Fibroblast of lung (primary cell): ENCODE results near the gene LTBP2. TPM values are rescaled to one million over a fixed set of nuclear protein-coding genes. Genes with fewer than 3 reads are reported as not detected.

Experiments
- DNase-seq, 2 donors: peaks; one replicate each; pipeline versions ENCODE4 v3.0.0 to v3.0.0-alpha.2; 2010; ENCODE audit warnings: low read depth in 2 of 2
- H2AFZ ChIP-seq: 2 replicates; pipeline ENCODE4 v1.5.1; 2012; ENCODE audit warnings: low read length, control low read depth, inconsistent platforms
- H3K27ac ChIP-seq: 2 replicates; pipeline ENCODE4 v1.5.1; 2011; ENCODE audit warnings: low read length, control low read depth; ENCODE audit not compliant: insufficient read depth
- H3K27me3 ChIP-seq: 2 replicates; pipeline ENCODE4 v1.5.1; 2011; ENCODE audit warnings: mild to moderate bottlenecking, low read length; ENCODE audit not compliant: control insufficient read depth, insufficient read depth
- H3K36me3 ChIP-seq: 2 replicates; pipeline ENCODE4 v1.5.1; 2011; ENCODE audit warnings: low read length; ENCODE audit not compliant: control insufficient read depth, insufficient read depth
- H3K4me1 ChIP-seq: 2 replicates; pipeline ENCODE4 v1.5.1; 2011; ENCODE audit warnings: low read length; ENCODE audit not compliant: control insufficient read depth, insufficient read depth; ENCODE audit errors: extremely low read depth
- H3K4me2 ChIP-seq: 2 replicates; pipeline ENCODE4 v1.5.1; 2011; ENCODE audit warnings: low read length, control low read depth; ENCODE audit not compliant: insufficient read depth; ENCODE audit errors: extremely low read depth
- H3K4me3 ChIP-seq, 4 experiments: fragments of 200-600 bp in 1 of 4; sonication (generic) in 1 of 4; replicated peaks in 1 of 4; 2 replicates each; pipeline ENCODE4 v1.5.1; 2011 to 2016; ENCODE audit warnings: low read length in 4 of 4, low read depth in 3 of 4, mild to moderate bottlenecking in 3 of 4, control low read depth in 2 of 4, inconsistent platforms in 1 of 4, mixed read lengths in 1 of 4; ENCODE audit not compliant: insufficient read depth in 1 of 4; ENCODE audit errors: control extremely low read depth in 1 of 4
- H3K79me2 ChIP-seq: 2 replicates; pipeline ENCODE4 v1.5.1; 2012; ENCODE audit warnings: mild to moderate bottlenecking, low read length, inconsistent platforms; ENCODE audit not compliant: control insufficient read depth, insufficient read depth
- H3K9ac ChIP-seq: 2 replicates; pipeline ENCODE4 v1.5.1; 2011; ENCODE audit warnings: mild to moderate bottlenecking, low read length, control low read depth; ENCODE audit not compliant: insufficient read depth
- H3K9me3 ChIP-seq: 2 replicates; pipeline ENCODE4 v1.5.1; 2012; ENCODE audit warnings: low read depth, low read length; ENCODE audit not compliant: control insufficient read depth, insufficient read depth
- H4K20me1 ChIP-seq: 2 replicates; pipeline ENCODE4 v1.5.1; 2011; ENCODE audit warnings: low read length; ENCODE audit not compliant: control insufficient read depth, insufficient read depth; ENCODE audit errors: extremely low read depth
- CTCF ChIP-seq, 2 donors: IDR thresholded peaks in 1 of 2; conservative IDR thresholded peaks in 1 of 2; 1 replicate in 1 of 2; 2 replicates in 1 of 2; pipeline ENCODE4 v1.5.1; 2011 to 2012; ENCODE audit warnings: low read length in 2 of 2, control low read depth in 1 of 2, inconsistent platforms in 1 of 2, low read depth in 1 of 2, mild to moderate bottlenecking in 1 of 2
- EZH2 ChIP-seq: IDR thresholded peaks from 2 replicates; pipeline ENCODE4 v1.5.1; 2012; ENCODE audit warnings: low read length, control low read depth, mild to moderate bottlenecking; ENCODE audit errors: missing control alignments
- polyA plus RNA-seq, 2 donors: library from polyadenylated mRNA; depleted of rRNA in 1 of 2; stranded (reverse) in 1 of 2; unstranded in 1 of 2; fragments of >200 nt; gene quantifications; 2 replicates each; pipeline ENCODE4 v1.2.1, GENCODE V29; 2011 to 2012; ENCODE audit warnings: missing spikeins in 1 of 2
- total RNA-seq: library from RNA; depleted of rRNA; stranded (reverse); fragments of >200 nt; gene quantifications from 2 replicates; pipeline ENCODE4 v1.2.1, GENCODE V29; 2014

The LTBP2 gene
- total and polyA plus RNA-seq, 2 donors (not counting 1 experiment from before 2014, with no cell fraction given): 108 to 514 TPM

GRCh38 chr14:74620497-74620921 is 8.5 kb upstream of the LTBP2 start:
- no peaks in the 10 kb centered on the region for H3K27me3 ChIP-seq
- peaks cover 41% of the 10 kb centered on the region for H3K4me1 ChIP-seq
- no peak overlapping the region for H3K4me2 ChIP-seq
- H4K20me1 ChIP-seq: no peaks in the 10 kb centered on the region
- H3K4me3 ChIP-seq: no peak overlapping the region
- H3K36me3 ChIP-seq: no peaks in the 10 kb centered on the region
- no peak overlapping the region for H2AFZ ChIP-seq
- no peaks in the 10 kb centered on the region for H3K79me2 ChIP-seq
- peak; percentile 73 to 100 for DNase-seq
- H3K27ac ChIP-seq: peak overlapping the region; percentile 81
- TF ChIP-seq EZH2 (no peak), CTCF (conservative IDR thresholded peaks at IDR 0.05 in 1 of 2, IDR thresholded peaks at IDR 0.05 in 1 of 2; ENCODE audit: low read depth in 1 of 2, low read length in 2 of 2) (no peak)
- no peaks in the 10 kb centered on the region for H3K9me3 ChIP-seq
- no peak overlapping the region for H3K9ac ChIP-seq

- H3K4me3 ChIP-seq: no peak overlapping the region
- H4K20me1 ChIP-seq: no peaks in the 10 kb centered on the region
- H3K9me3 ChIP-seq: no peaks in the 10 kb centered on the region
- no peaks in the 10 kb centered on the region for H3K27me3 ChIP-seq
- H2AFZ ChIP-seq: no peak overlapping the region
- H3K9ac ChIP-seq: no peak overlapping the region
- no peaks in the 10 kb centered on the region for H3K36me3 ChIP-seq
- no peak for TF ChIP-seq EZH2
- TF ChIP-seq CTCF (conservative IDR thresholded peaks at IDR 0.05 in 1 of 2, IDR thresholded peaks at IDR 0.05 in 1 of 2; ENCODE audit: low read depth in 1 of 2, low read length in 2 of 2): no peak
- peaks cover 45% of the 10 kb centered on the region for H3K4me1 ChIP-seq
- H3K4me2 ChIP-seq: peak overlapping the region; percentile 68
- no peaks in the 10 kb centered on the region for H3K79me2 ChIP-seq
- peak; percentile 97 to 99 for DNase-seq
- H3K27ac ChIP-seq: peak overlapping the region; percentile 81
Observed at GRCh38 chr14:74619672-74620131, 7.7 kb upstream of the LTBP2 start.

GRCh38 chr14:74618078-74618952 is 6.3 kb upstream of the LTBP2 start:
- Histone ChIP-seq H3K4me1 (peaks cover 53% of the 10 kb centered on the region), H3K27me3 (no peaks in the 10 kb centered on the region), H3K9ac (no peak overlapping the region), H3K79me2 (peaks cover 5% of the 10 kb centered on the region), H3K36me3 (no peaks in the 10 kb centered on the region), H3K9me3 (no peaks in the 10 kb centered on the region), H4K20me1 (no peaks in the 10 kb centered on the region), H2AFZ (no peak overlapping the region), H3K4me3 (no peak overlapping the region), H3K27ac (peak overlapping the region; percentile 79), H3K4me2 (peak overlapping the region; percentile 49)
- peak; percentile 70 to 77 for DNase-seq
- TF ChIP-seq EZH2: no peak
- peak in 1 of 2 donors; percentile 18 for TF ChIP-seq CTCF (conservative IDR thresholded peaks at IDR 0.05 in 1 of 2, IDR thresholded peaks at IDR 0.05 in 1 of 2; ENCODE audit: low read depth in 1 of 2, low read length in 2 of 2)
